Adrenal gland (tissue), 12 donors: ENCODE results near the gene MACROD2. TPM values are rescaled to one million over a fixed set of nuclear protein-coding genes. Genes with fewer than 3 reads are reported as not detected.

Source experiments
- DNase-seq, 7 donors: peaks; one replicate each; pipeline ENCODE4 v3.0.0-alpha.2; 2019 to 2020
- H3K27ac ChIP-seq, 5 donors: fragments of 200-600 bp; sonication (generic) in 4 of 5; 1 replicate in 3 of 5; 2 replicates in 2 of 5; pipeline versions ENCODE4 v1.5.1 to v1.8.0; 2016 to 2020; ENCODE audit warnings: mild to moderate bottlenecking in 1 of 5
- H3K27me3 ChIP-seq: fragments of 200-600 bp; 2 replicates; pipeline ENCODE4 v1.8.0; 2021
- H3K36me3 ChIP-seq, 2 donors: fragments of 200-600 bp; replicated peaks in 1 of 2; 1 replicate in 1 of 2; 2 replicates in 1 of 2; pipeline versions ENCODE4 v1.5.1 to v1.8.0; 2018 to 2022
- H3K4me1 ChIP-seq, 2 donors: fragments of 200-600 bp; replicated peaks in 1 of 2; 1 replicate in 1 of 2; 2 replicates in 1 of 2; pipeline versions ENCODE4 v1.5.1 to v1.8.0; 2018 to 2021
- H3K4me3 ChIP-seq, 4 donors: fragments of 200-600 bp; sonication (generic) in 3 of 4; one replicate each; pipeline ENCODE4 v1.5.1; 2016 to 2018
- H3K9me3 ChIP-seq, 3 donors: fragments of 200-600 bp; sonication (generic) in 1 of 3; replicated peaks in 1 of 3; 1 replicate in 2 of 3; 2 replicates in 1 of 3; pipeline versions ENCODE4 v1.5.1 to v1.8.0; 2016 to 2021
- CTCF ChIP-seq, 6 experiments: fragments of 450-650 bp in 4 of 6; fragments of 200-600 bp in 2 of 6; sonication (generic) in 1 of 6; IDR thresholded peaks; 1 replicate in 5 of 6; 2 replicates in 1 of 6; pipeline versions ENCODE4 v1.5.1 to v1.8.0; 2016 to 2021; ENCODE audit warnings: antibody characterized with exemption in 6 of 6, mild to moderate bottlenecking in 2 of 6, moderate library complexity in 1 of 6
- POLR2A ChIP-seq, 2 donors: fragments of 450-650 bp; IDR thresholded peaks; one replicate each; pipeline ENCODE4 v1.6.1; 2017; ENCODE audit warnings: antibody characterized with exemption in 2 of 2, mild to moderate bottlenecking in 2 of 2, moderate library complexity in 1 of 2
- WGBS, 4 donors: extraction: QIAGEN DNeasy Blood & Tissue Kit in 2 of 4; methylation state at CpG; one replicate each; pipeline versions ENCODE4 v1.1.5 to v1.1.7; 2013 to 2017; 5-methylcytosine and 5-hydroxymethylcytosine counted together
- intact Hi-C, 2 donors: fragments of 100-400 bp; cut with DNase I; formaldehyde crosslinking; loops; one replicate each; pipeline versions ENCODE4 v1.14.1 to v1.15.0; 2022 to 2023
- polyA plus RNA-seq, 3 donors: library from polyadenylated mRNA; stranded (reverse); fragments of 200-250 nt in 2 of 3; fragments of 350-450 nt in 1 of 3; fragmentation: Illumina TruSeq in 1 of 3; extraction: RNeasy Lipid Tissue Mini Kit (QIAGEN cat#74804) in 1 of 3; gene quantifications; one replicate each; pipeline ENCODE4 v1.2.3, GENCODE V29; 2013 to 2014
- total RNA-seq, 9 donors: library from RNA; depleted of rRNA in 4 of 9; stranded (reverse); fragments of >200 nt in 4 of 9; fragments of 120-200 nt in 1 of 9; fragmentation: NEBNext Ultra II Directional in 1 of 9; extraction: Animal tissue kit (Norgen Biotek cat#: 25700) in 1 of 9; gene quantifications; one replicate each; pipeline versions ENCODE4 v1.1.0 to v1.2.4, GENCODE V29; 2013 to 2023
- donor health status: healthy with polysubstance abuse.
- donor health status: Bipolar disorder and iron deficiency.
- donor health status: DM: yes; HTN: yes; CAD: no.
- donor health status: DM: no; HTN: no; CAD: no.
- donor health status: DM: no; HTN: no; CAD: no.
- donor health status: DM: yes; HTN: yes; CAD: no.

Gene MACROD2
- total and polyA plus RNA-seq, 12 donors: 1.1 to 21.2 (median 6.4) TPM

GRCh38 chr20:14313341-14314020, 318.2 kb downstream of the MACROD2 start:
- Histone ChIP-seq H3K27me3 (no peaks in the 10 kb centered on the region), H3K27ac (no peak overlapping the region), H3K4me3 (no peak overlapping the region), H3K36me3 (no peaks in the 10 kb centered on the region), H3K9me3 (no peaks in the 10 kb centered on the region), H3K4me1 (no peaks in the 10 kb centered on the region)
- WGBS, 4 donors: 75 to 79% (median 78%) methylated on average over 2 of the region's 2 CpGs
- intact Hi-C loops: no loop called here
- TF ChIP-seq POLR2A (IDR thresholded peaks at IDR 0.05) (no peak), CTCF (IDR thresholded peaks at IDR 0.05) (no peak)
- no peak for DNase-seq

GRCh38 chr20:14319704-14320103, 324.4 kb downstream of the MACROD2 start:
- Histone ChIP-seq H3K9me3 (no peaks in the 10 kb centered on the region), H3K27ac (no peak overlapping the region), H3K4me1 (no peaks in the 10 kb centered on the region), H3K36me3 (no peaks in the 10 kb centered on the region), H3K27me3 (no peaks in the 10 kb centered on the region), H3K4me3 (no peak overlapping the region)
- no peak for DNase-seq
- intact Hi-C loops: no loop called here
- TF ChIP-seq CTCF (IDR thresholded peaks at IDR 0.05) (no peak), POLR2A (IDR thresholded peaks at IDR 0.05) (no peak)
- WGBS, 4 donors: 82 to 94% (median 88%) methylated on average over 1 of the region's 1 CpG

- intact Hi-C loops: no loop called here
- no peaks in the 10 kb centered on the region for H3K27me3 ChIP-seq
- no peak overlapping the region for H3K4me3 ChIP-seq
- DNase-seq: no peak
- H3K9me3 ChIP-seq: no peaks in the 10 kb centered on the region
- TF ChIP-seq POLR2A (IDR thresholded peaks at IDR 0.05) (no peak), CTCF (IDR thresholded peaks at IDR 0.05) (no peak)
- H3K27ac ChIP-seq: no peak overlapping the region
- H3K4me1 ChIP-seq: no peaks in the 10 kb centered on the region
- WGBS, 4 donors: 82 to 87% (median 86%) methylated on average over 6 of the region's 6 CpGs
- H3K36me3 ChIP-seq: no peaks in the 10 kb centered on the region
Measured at GRCh38 chr20:14331646-14332045, 336.3 kb downstream of the MACROD2 start.

GRCh38 chr20:14332866-14333265, 337.6 kb downstream of the MACROD2 start:
- intact Hi-C loops: no loop called here
- H3K4me3 ChIP-seq: no peak overlapping the region
- 87 to 91% (median 90%) methylated on average over 2 of the region's 2 CpGs for WGBS, 4 donors
- no peaks in the 10 kb centered on the region for H3K27me3 ChIP-seq
- no peak overlapping the region for H3K27ac ChIP-seq
- no peak for TF ChIP-seq CTCF (IDR thresholded peaks at IDR 0.05)
- TF ChIP-seq POLR2A (IDR thresholded peaks at IDR 0.05): no peak
- H3K9me3 ChIP-seq: no peaks in the 10 kb centered on the region
- peaks cover 0 to 5% of the 10 kb centered on the region in 2 donors for H3K4me1 ChIP-seq
- no peaks in the 10 kb centered on the region for H3K36me3 ChIP-seq
- no peak for DNase-seq
